Activated T-helper 9 cell treated with anti-CD3 and anti-CD28 coated beads, Interleukin-2, amount 50 U/mL, for 16 hours (primary cell): ENCODE data around the gene CRYGN.

Source experiments
- DNase-seq: peaks from one replicate; pipeline ENCODE4 v3.0.0-alpha.2; 2020; ENCODE audit warnings: low read depth

Gene CRYGN

DNA sequence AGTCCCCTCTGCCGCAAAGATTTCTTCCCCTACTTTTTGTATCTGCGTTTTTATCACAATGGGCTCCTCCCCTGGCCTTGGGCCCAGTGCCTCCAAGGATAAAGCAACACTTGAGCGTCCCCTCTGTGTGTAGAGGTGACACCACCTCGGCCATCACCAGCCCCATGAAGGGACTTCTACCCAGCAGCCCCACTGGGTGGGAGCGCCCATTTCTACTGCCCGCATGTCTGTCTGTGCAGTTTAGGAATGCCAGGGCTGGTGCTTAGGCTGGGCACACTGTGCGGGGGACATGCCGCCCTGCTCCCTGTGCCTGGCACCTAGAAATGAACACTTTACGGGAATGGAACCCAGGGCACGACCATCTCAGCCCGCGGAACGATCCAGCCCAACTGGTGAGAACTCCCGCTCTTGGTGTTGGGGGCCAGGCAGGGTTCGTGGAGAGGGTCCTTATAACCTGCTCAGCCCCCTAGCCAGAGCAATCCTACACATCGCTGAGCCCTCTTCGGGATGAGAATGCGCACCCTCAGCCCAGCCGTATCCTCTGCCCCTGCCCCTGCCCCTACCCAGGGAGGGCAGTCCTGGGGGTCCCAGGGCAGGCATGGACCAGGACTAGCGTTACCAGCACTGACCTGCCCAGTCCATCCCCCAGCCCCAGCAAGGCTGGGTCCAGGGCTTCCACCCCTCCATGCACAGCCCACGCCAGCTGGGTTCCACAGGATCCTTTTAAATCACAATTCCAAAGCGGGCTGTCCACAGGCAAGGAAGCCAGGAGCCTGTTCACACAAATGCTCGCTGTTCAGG is 12.8 kb downstream of the CRYGN start:
- no peak for DNase-seq

DNA sequence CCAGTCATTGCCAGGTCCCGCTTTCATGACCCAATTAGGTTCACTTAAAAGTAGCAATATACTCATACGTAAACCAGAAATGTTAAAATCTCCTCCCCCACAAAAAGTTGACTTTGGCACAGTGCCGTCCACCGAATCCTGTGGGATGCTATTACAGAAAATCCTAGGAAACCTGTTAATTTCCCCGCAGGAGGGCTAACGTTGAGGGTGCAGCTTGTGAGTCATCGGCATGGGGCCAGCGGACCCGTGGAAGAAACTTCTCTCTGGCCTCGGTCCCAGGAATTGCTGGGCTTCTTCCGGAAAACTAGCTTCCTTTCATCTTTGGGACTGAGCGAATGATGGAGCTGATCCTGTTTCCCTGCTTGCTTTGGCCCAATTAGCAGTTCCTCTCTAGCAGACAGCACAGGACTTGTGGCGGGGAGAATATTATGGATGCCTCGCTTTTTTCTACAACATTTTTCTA is 13.5 kb downstream of the CRYGN start:
- no peak for DNase-seq

DNA sequence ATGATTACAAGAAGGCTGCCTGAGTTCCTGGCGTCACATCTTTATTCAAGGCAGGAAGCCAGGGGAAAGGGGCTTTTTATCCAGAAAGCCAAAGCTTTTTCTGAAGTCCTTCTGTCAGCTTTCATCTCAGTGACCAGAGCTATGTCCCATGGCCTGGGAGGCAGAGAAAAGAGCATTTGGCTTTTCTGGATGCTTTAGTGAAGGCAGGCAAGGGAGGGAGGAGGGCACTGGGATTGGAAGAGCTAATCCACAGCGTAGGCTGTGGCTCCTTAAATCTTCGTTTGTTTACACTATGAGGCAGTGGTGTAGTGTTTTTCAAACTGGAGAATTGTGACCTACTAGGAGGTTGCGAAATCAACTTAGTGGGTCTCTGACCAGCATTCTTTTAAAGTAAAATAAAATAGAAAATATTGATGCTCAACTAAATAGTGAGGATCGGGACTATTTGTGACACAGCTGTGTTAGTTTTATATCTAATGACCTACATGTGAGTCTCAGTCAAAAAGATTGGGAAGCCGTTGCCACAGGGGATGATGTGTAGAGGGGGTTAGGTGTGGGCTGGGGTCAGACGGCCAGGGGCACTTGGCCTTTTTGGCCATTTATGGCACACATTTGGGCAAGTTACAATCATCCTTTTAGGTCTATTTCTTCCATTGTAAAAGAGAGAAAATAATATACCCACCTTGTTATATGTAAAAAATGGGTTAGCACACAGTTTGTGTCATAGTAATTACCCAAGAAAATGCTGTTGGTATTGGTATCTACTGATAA is 14.1 kb downstream of the CRYGN start:
- no peak for DNase-seq

DNA sequence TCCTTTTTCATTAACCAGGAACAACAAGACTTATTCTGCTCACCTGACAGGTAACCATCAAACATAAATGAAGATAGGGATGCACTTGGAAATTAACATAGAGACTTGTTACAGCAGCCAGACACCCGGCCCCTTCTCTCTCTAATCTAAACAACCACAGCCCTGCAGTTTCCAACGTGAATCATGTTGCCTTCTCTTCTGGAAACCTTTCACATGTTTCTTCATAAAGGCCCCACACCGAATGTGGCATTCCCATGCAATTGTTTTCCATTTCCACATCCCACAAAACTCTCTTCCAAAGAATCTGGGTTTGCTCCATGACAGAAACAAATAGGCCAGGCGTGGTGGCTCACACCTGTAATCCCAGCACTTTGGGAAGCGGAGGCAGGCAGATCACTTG is 15.1 kb downstream of the CRYGN start:
- no peak for DNase-seq

DNA sequence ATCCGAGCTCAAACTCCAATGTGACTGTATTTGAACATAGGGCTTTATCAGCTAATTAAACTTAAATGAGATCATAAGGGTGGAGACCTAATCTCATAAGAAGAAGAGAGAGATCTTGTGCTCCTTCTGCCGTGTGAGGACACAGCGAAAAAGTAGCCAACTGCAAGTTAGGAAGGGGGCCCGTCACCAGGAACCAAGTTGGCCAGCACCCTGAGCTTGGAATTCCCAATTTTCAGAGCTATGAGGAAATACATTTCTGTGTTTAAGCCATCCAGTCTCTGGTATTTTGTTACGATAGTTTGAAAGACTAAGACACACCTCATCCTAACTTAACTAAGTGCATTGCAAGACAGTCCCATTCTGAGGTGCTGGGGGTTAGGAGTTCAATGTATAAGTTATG is 16.0 kb downstream of the CRYGN start:
- no peak for DNase-seq

DNA sequence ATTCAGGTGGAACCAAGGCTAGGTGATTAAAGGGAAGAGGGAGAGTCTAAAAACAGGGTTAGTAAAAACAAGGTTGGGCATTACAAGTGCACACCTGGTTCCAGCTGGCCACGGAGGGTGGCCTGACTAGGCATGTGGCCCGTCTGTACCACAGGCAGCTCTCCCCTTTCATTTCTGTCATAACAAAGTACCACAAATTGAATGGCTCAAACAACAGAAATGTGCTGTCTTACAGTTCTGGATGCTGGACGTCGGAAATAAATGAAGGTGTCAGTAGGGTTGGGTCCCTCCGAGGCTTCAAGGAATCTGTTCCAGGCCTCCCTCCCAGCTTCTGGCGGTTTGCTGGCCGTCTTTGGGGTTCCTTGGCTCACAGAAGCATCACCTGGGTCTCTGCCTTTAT is 16.7 kb downstream of the CRYGN start:
- DNase-seq = no peak

DNA sequence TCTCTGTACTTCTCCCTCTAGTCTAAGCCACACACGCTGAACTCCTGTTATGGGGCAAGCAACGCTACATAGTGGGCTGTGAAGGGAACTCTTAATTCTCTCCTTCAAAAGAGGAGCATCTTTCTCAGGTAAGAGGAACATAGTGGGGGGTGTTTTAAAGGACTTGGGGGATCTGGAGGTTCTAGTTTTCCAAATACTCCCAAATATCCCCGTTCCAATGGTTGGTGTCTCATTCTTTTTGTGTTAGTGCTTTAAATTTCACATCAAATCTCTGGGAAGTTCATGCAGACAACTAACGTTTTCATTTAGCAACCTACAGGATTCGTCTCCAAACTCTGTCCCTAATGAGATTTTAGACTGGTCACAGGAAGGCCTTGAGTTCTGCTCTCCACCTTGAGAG is 17.7 kb downstream of the CRYGN start:
- DNase-seq = no peak

DNA sequence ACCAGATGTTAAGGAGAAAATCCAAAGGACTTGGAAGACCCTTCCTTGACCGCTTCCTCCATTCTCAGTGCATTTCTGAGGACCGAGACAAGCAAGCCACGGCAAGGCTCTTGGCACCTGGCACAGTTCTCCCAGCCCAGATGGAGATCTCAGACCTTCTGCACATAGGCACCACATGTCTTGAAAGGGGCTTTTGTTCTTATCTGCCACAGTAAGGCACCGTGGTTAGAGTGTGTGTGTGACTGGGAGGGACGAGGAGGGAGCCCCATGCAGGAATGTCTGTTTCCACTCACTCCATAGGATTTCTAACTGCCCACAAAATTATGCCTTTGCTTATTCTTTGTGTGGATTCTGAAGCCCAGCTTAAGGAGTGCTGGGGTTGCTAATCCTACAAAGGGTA is 19.8 kb downstream of the CRYGN start:
- no peak for DNase-seq

DNA sequence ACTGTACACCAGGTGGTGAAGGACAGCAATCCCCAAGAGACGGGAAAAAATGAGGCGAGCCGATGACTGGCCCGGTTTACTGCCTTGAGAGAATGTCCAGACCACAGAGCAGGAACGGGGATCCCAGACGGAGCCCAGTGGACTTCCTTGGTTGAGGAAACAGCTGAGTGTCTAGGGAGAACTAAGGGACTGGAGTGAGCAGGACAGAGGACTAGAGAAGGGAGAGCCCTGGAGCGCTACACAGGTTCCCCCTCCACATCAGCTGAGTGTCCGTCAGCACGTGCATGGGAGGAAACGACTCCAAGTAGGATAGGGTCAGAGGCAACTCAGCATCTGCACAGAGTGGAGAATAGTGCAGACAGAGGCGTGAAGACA is 23.0 kb downstream of the CRYGN start:
- no peak for DNase-seq

DNA sequence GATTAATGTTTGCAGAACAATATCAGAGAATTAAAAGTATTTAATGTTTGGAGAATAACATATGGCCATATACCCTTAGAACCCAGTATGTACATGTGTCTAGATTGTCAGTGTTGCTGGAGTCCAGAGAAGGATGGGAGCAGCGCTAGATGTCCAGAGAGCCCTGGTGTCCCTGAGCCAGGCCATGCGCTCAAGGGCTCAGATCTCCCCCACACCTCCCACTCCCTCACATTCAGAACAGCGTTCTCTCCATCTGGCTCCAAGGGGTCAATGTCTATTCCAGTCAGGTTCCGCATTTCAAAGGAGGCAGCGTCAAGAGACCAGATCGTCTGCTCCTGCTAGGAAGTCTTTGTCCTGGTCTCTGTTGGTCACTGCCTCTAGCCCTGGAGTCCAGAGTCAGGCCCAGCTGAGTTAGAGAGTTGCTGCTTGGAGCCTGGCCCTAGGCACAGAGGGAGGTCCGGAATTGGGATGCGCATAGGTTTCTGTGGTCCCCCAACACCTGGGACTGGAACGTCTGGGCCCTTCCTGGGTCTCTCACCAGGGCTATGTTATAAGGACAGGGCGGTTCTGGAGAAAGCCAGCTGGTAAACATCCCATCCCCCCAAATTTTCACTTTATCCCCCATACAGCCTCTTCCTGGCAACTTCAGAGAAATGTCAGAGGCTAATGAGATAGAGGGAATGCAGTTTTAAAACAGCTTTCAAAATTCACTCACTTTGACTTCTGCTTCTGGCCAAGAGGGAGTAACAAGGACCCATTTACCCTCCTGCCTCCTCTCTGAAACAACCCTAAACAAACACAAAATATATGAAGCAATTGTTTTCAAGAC is 23.6 kb downstream of the CRYGN start:
- DNase-seq = no peak

DNA sequence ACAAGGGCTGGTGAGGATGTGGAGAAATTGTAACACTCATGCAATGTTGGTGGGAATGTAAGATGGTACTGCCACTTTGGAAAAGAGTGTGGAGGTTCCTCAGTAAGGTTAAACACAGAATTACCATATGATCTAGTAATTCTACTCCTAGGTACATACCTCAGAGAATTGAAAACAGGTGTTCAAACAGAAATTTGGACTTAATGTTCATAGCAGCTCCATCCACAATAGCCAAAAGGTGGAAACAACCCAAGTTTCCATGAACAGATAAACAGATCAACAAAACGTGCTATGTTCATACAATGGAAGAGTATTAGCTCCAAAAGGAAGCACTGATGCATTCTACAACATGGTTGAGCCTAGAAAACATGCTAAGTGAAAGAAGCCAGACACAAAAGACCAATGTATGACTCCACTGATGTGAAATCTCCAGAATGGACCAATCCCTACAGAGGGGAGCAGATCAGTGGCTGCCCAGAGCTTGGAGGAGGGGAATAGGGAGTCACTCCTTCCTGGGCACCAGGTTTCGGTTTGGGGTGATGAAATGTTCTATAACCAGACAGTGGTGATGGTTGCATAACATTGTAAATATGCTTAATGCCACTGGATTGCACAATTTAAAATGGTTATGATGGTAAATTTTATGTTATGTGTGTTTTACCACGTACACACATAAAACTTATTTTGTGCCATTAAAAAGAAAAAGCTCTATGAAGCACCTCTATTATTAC is 24.4 kb downstream of the CRYGN start:
- DNase-seq = no peak

DNA sequence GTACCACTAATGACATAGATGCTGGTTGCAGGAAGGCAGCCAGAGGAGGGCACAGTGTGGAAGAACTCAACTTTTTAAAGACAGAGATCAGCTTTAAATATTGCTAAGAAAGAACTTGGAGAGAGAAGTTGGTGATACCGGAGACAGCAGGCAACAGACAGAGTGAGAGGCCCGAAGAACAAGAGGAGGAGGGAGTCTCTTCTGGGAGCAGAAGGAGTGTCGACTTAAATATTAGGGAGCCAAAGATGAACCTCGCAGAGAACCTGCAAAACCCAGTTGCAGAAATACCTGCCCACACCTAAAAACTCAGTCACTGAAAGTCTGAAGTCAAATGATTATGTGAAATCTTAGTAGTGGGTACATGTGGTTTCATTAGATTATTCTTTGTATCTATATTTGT is 26.7 kb downstream of the CRYGN start:
- no peak for DNase-seq

DNA sequence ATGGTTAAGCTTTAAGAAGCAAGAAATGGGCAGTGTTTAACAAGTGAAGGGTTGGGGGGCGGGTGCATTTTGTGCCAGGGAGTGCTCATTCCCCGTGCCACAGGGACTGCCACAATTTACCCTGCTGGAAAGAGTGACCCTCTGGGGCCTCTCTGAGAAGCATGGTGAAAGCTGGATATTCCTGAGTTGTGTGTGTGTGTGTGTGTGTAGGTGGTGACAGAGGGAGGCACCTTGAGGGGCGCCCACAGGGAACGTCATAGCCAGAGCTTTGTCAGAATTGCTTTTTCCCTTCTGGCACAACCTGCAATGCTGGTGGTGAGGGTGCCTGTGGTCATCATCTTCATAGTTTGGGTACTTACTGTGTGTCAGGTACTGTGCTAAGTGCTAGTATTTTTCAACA is 27.6 kb downstream of the CRYGN start:
- no peak for DNase-seq

DNA sequence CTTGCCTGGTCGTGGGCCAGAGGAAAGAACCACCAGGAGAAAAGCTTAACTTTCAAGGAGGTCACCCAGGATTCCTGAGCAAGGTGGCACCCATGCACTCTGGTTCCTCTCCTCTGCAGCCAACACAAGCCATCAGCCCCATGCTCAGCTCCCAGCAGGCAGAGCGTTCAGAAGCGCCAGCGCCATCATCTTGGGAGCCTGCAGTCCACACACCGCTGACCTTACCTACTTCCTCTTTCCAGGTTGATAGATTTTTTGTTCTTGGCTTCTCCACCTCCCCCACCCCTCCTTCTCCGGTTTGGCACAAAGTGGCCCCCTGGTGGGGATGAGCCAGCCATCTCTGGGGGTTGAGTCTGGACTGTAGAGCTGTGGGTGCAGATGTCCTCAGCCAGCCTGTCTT is 28.4 kb downstream of the CRYGN start:
- no peak for DNase-seq

DNA sequence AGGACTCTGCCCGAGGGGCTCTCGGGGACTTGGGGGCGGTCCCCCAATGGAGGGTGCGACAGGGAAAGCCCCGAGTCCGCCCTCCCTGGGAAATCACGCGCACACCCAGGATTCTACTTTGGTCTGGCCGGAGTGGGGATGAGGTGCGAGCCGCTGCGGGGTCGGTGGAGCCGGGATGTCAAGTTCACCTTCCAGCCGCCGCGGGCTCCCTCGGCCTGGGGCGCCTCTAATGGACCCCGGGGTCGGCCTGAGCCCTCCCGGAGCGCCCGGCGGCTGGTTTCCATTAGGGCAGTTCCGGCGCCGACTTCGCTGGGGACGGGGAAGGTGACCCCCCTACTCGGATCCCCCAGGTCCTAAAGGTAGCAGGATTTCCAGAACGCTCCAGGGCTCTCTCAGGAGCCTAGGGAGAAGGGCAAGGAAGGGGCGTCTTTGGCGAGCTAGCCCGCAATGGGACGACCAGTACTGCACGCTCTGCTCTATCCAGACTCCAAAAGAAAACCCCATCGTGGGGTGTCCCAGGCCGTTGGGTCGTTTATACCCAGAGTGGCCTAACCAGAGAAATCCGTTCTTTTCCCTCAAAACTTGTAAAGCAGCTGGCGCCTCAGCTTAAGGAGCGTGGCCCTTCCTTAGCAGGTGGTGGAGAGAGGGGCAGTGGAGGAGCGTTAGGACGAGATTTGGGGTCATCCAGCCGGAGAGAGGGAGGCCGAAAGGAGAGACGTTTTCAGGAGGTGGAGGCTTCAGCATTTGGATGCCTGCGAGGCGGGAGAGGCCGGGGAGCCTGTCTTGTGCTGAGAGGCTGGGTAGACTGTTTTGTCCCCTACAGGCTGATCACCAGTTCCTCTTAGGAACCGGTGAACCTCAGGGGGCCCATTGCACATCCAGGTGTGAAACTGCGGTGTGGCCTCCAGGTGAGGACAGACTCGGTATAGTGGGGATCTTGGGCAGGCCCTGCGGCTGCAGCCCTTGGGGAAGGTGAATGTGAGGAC is 29.2 kb downstream of the CRYGN start:
- DNase-seq = no peak

DNA sequence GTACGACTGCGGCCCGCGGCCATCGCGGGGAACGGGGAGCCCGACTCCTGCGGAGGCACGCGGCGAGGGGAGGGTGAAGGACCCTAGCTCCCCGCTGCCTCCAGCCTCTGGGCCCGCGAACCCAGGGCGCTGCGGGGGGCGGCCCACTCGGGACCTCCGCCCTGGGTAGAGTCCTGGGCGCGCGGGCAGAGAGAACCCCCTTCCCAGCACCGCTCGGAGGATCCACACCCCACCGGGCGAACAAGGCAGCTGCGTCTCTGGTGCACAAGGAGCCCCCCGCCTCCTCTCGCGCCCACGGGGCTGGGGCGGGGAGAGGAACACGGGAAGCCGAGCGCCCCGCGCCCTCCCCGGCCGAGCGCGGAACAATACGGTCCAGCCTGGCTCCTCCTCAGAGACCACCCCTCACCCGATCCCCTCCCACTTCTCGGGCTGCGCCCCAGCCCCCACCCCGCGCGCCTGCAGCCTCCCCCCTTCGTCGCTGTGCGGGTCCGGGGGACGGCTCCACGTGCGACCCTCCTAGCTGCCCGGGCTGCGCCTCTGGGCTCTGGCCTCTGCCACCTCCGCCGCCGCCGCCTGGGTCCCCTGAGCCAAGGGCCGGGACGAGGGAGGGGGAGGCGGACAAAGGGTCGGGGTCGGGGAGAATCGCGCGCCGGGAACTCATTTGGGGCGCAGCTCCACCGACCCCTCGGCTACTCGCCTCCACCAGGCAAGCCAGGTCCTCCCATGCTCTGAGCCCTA is 30.1 kb downstream of the CRYGN start, which contains the start of gene WDR86:
Gene WDR86 (minus strand): TSS at position 372 of the 738 bp plus-strand sequence. CDS start 449 bp downstream, outside the sequence.
- no peak for DNase-seq

DNA sequence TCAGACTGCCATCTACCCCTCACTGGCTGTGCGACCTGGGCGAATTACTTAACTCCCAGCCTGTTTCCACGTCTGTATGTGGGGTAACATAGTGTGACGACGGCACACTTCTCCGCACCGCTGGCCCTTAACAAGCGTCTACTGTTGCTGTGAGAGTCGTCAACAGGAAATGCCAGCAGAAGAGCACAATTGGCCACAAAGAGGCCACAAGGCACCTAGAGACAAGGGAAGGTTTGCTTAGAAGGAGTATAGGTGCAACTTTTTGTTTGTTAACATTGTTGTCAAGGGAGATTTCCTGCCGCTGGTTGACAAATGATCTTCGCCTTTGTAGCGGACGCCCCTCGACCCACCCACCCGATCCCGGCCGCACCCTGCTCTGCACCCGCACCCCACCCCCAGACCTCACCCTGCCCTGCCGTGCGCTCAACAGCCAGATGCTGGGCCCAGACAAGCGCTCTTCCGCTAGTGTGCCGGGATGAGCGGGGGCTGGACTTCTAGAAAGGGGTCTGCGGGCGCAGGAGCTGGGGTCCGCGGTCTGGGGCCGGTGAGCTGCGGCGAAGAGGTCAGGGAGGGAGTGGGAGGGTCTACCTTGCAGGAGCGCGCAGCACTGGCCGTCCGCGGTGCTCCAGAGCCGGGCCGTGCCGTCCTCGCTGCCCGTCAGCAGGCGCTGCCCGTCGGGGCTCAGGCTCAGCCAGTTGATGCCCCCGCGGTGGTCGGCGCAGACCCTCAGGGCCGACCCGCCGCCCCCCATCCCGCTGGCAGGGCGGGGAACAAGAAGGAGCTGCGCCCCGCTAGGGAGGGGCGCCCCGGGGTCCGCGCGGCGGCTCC is 30.9 kb downstream of the CRYGN start:
- DNase-seq = peak; percentile 37

DNA sequence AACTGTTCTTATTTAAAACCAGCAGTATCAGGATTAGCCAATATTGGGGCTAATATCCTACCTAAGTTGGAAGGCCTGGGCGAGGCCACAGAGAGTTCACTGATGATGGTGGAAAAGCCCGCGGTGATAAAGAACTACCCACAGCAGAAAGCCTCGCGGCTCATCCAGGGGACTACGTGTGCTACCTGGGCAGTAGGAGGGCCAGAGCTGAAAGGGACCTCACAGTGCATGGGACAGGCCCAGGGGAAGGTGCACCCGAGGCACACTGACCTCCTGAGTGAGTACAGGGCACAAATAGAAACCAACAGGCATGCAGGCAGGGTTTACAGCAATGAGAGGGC is 31.5 kb downstream of the CRYGN start:
- DNase-seq = no peak
